ENCODE data around the gene RNF111. TPM values are rescaled to one million over a fixed set of nuclear protein-coding genes. Genes with fewer than 3 reads are reported as not detected.

RNF111 gene
- total and polyA plus RNA-seq, 2 donors (not counting 1 experiment from before 2014, with no cell fraction given), result 19.3 to 20.9 TPM

- H3K4me2 ChIP-seq (ENCODE audit: extremely low read depth, insufficient read depth, low read length), result no peak overlapping the region
- H3K9ac ChIP-seq (ENCODE audit: insufficient read depth, low read length), result no peak overlapping the region
- DNase-seq (ENCODE audit: low read depth in 2 of 2), result no peak
- H3K27ac ChIP-seq (ENCODE audit: insufficient read depth, low read length), result no peak overlapping the region
- no peaks in the 10 kb centered on the region for H3K9me3 ChIP-seq (ENCODE audit: control insufficient read depth, insufficient read depth, low read depth, low read length)
- H3K79me2 ChIP-seq (ENCODE audit: control insufficient read depth, insufficient read depth, low read length), result no peaks in the 10 kb centered on the region
- H3K36me3 ChIP-seq (ENCODE audit: control insufficient read depth, insufficient read depth, low read length), result peaks cover 6% of the 10 kb centered on the region
- H3K4me3 ChIP-seq (replicated peaks in 1 of 4; ENCODE audit: control extremely low read depth in 1 of 4, insufficient read depth in 1 of 4, low read depth in 3 of 4, low read length in 4 of 4), result no peak overlapping the region
- H4K20me1 ChIP-seq (ENCODE audit: control insufficient read depth, extremely low read depth, insufficient read depth, low read length), result no peaks in the 10 kb centered on the region
- no peaks in the 10 kb centered on the region for H3K27me3 ChIP-seq (ENCODE audit: control insufficient read depth, insufficient read depth, low read length)
- no peak overlapping the region for H2AFZ ChIP-seq (ENCODE audit: low read length)
- TF ChIP-seq EZH2 (IDR thresholded peaks at IDR 0.05; ENCODE audit: low read length, missing control alignments), result no peak
- no peak for TF ChIP-seq CTCF (conservative IDR thresholded peaks at IDR 0.05 in 1 of 2, IDR thresholded peaks at IDR 0.05 in 1 of 2; ENCODE audit: low read depth in 1 of 2, low read length in 2 of 2)
- H3K4me1 ChIP-seq (ENCODE audit: control insufficient read depth, extremely low read depth, insufficient read depth, low read length), result no peaks in the 10 kb centered on the region
Measured at GRCh38 chr15:59059076-59059597, 71.7 kb downstream of the RNF111 start.

GRCh38 chr15:59060348-59060747, 72.9 kb downstream of the RNF111 start:
- Histone ChIP-seq H3K4me1 (ENCODE audit: control insufficient read depth, extremely low read depth, insufficient read depth, low read length) (no peaks in the 10 kb centered on the region), H3K9me3 (ENCODE audit: control insufficient read depth, insufficient read depth, low read depth, low read length) (no peaks in the 10 kb centered on the region), H3K27ac (ENCODE audit: insufficient read depth, low read length) (no peak overlapping the region), H3K4me3 (replicated peaks in 1 of 4; ENCODE audit: control extremely low read depth in 1 of 4, insufficient read depth in 1 of 4, low read depth in 3 of 4, low read length in 4 of 4) (no peak overlapping the region), H2AFZ (ENCODE audit: low read length) (no peak overlapping the region), H3K27me3 (ENCODE audit: control insufficient read depth, insufficient read depth, low read length) (no peaks in the 10 kb centered on the region), H3K79me2 (ENCODE audit: control insufficient read depth, insufficient read depth, low read length) (no peaks in the 10 kb centered on the region), H3K4me2 (ENCODE audit: extremely low read depth, insufficient read depth, low read length) (no peak overlapping the region), H4K20me1 (ENCODE audit: control insufficient read depth, extremely low read depth, insufficient read depth, low read length) (no peaks in the 10 kb centered on the region), H3K36me3 (ENCODE audit: control insufficient read depth, insufficient read depth, low read length) (peaks cover 7% of the 10 kb centered on the region), H3K9ac (ENCODE audit: insufficient read depth, low read length) (no peak overlapping the region)
- TF ChIP-seq CTCF (conservative IDR thresholded peaks at IDR 0.05 in 1 of 2, IDR thresholded peaks at IDR 0.05 in 1 of 2; ENCODE audit: low read depth in 1 of 2, low read length in 2 of 2) (no peak), EZH2 (IDR thresholded peaks at IDR 0.05; ENCODE audit: low read length, missing control alignments) (no peak)
- DNase-seq (ENCODE audit: low read depth in 2 of 2), result no peak

GRCh38 chr15:59063042-59063441, 75.6 kb downstream of the RNF111 start:
- Histone ChIP-seq H3K4me2 (ENCODE audit: extremely low read depth, insufficient read depth, low read length) (no peak overlapping the region), H3K9ac (ENCODE audit: insufficient read depth, low read length) (no peak overlapping the region), H3K27ac (ENCODE audit: insufficient read depth, low read length) (no peak overlapping the region), H3K27me3 (ENCODE audit: control insufficient read depth, insufficient read depth, low read length) (no peaks in the 10 kb centered on the region), H3K9me3 (ENCODE audit: control insufficient read depth, insufficient read depth, low read depth, low read length) (no peaks in the 10 kb centered on the region), H3K79me2 (ENCODE audit: control insufficient read depth, insufficient read depth, low read length) (no peaks in the 10 kb centered on the region), H2AFZ (ENCODE audit: low read length) (no peak overlapping the region), H3K4me1 (ENCODE audit: control insufficient read depth, extremely low read depth, insufficient read depth, low read length) (no peaks in the 10 kb centered on the region), H3K36me3 (ENCODE audit: control insufficient read depth, insufficient read depth, low read length) (peaks cover 5% of the 10 kb centered on the region), H4K20me1 (ENCODE audit: control insufficient read depth, extremely low read depth, insufficient read depth, low read length) (no peaks in the 10 kb centered on the region), H3K4me3 (replicated peaks in 1 of 4; ENCODE audit: control extremely low read depth in 1 of 4, insufficient read depth in 1 of 4, low read depth in 3 of 4, low read length in 4 of 4) (no peak overlapping the region)
- no peak for TF ChIP-seq EZH2 (IDR thresholded peaks at IDR 0.05; ENCODE audit: low read length, missing control alignments)
- TF ChIP-seq CTCF (conservative IDR thresholded peaks at IDR 0.05 in 1 of 2, IDR thresholded peaks at IDR 0.05 in 1 of 2; ENCODE audit: low read depth in 1 of 2, low read length in 2 of 2), result no peak
- DNase-seq (ENCODE audit: low read depth in 2 of 2), result no peak

Data from fibroblast of lung (primary cell).